ENCODE measurements around the gene RABL3. TPM values are rescaled to one million over a fixed set of nuclear protein-coding genes. Genes with fewer than 3 reads are reported as not detected.
"Not testable (repeated sequence)": the region's sequence is repeated elsewhere in the genome, so short reads cannot be mapped to it uniquely, and the experiment has no call there.

The RABL3 gene
- total and polyA plus RNA-seq, 2 of the 13 experiments (the other 11 are each of a cell fraction or from before 2014, with no cell fraction given): 4.8 to 31.9 TPM

GRCh38 chr3:120638820-120639219 lies 103.5 kb downstream of the RABL3 start:
- CTCF ChIA-PET (ENCODE audit: low intra/inter-chr PET ratio, low total read pairs); DNase-seq (ENCODE audit: low spot score): not testable (repeated sequence)
- H3K36me3 ChIP-seq (replicated peaks in 1 of 2; ENCODE audit: control insufficient read depth in 1 of 2, insufficient read depth in 2 of 2, low read length in 2 of 2): peaks cover 28 to 59% of the 10 kb centered on the region in 2 experiments

DNA sequence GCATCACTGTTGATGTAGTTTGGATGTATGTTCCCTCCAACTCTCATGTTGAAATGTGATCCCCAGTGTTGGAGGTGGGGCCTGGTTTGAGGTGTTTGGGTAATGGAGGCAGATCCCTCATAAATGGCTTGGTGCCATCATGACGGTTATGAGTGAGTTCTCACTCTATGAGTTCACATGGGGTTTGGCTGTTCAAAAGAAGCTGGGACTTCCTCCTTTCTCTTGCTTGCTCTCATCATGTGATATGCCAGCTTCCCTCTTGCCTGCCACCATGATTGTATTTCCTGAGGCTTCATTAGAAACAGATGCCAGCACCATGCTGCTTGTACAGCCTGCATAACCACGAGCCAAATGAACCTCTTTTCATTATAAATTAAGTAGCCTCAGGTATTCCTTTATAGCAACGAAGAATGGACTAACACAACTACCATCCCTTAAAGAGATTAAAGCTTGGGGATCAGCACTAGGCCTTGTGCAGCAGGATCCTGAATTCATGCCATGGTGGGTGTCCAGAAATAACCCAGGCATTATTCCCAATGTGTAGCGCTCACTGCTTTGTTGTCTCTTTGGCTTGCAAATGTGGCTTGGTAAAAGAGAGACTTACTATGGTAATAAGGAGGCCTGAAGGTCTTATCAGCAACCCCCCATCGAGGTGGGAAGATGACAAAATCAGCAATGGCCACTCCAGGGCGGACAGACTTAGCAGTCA lies 104.3 kb downstream of the RABL3 start:
- Histone ChIP-seq H3K27ac (ENCODE audit: extremely low read length, insufficient read depth, low read length) (no peak overlapping the region), H3K9me3 (ENCODE audit: low read length) (no peaks in the 10 kb centered on the region)
- BruUV-seq (replicated peaks): no TSS peak

More at GRCh38 chr3:120638820-120639219, 103.5 kb downstream of the RABL3 start:
- H3K27ac ChIP-seq (ENCODE audit: extremely low read length, insufficient read depth, low read length); H3K4me3 ChIP-seq (replicated peaks in 1 of 3; ENCODE audit: insufficient read depth in 1 of 3, low read depth in 2 of 3, low read length in 3 of 3); H3K4me2 ChIP-seq (ENCODE audit: low read depth, low read length); POLR2A ChIA-PET; H3K9ac ChIP-seq (ENCODE audit: insufficient read depth, low read depth, low read length); H4K20me1 ChIP-seq (ENCODE audit: insufficient read depth, low read length); H2AFZ ChIP-seq (ENCODE audit: low read length); ATAC-seq; BruUV-seq (replicated peaks); H3K79me2 ChIP-seq (ENCODE audit: insufficient read depth, low read length); H3K9me3 ChIP-seq (ENCODE audit: low read length); H3K27me3 ChIP-seq (ENCODE audit: control insufficient read depth in 1 of 2, insufficient read depth in 2 of 2, low read length in 2 of 2); in situ Hi-C loops (cut with HindIII; ENCODE audit: extremely low pct_ligation_motif_present, low pct_unique_long_range_greater_than_20kb); FAIRE-seq; H3K4me1 ChIP-seq (ENCODE audit: insufficient read depth, low read length): not testable (repeated sequence)
- TF ChIP-seq ZNF430 (CRISPR knock-in tag; IDR thresholded peaks at IDR 0.05): peak; percentile 70; the same call in 1 of the 2 replicates
- intact Hi-C loops (cut with micrococcal nuclease; ENCODE audit: unreplicated experiment): loop anchor here (5.0 kb wide), 1 partner anchor 103 kb away; the partner anchor contains the start of genes GTF2E1 and RABL3
- 97% methylated on average over 4 of the region's 4 CpGs for WGBS (ENCODE audit: low lambda C conversion rate)

More for the DNA sequence above, 104.3 kb downstream of the RABL3 start:
- H2AFZ ChIP-seq (ENCODE audit: low read length): no peak overlapping the region
- no peak overlapping the region for H3K9ac ChIP-seq (ENCODE audit: insufficient read depth, low read depth, low read length)
- in situ Hi-C loops (cut with HindIII; ENCODE audit: extremely low pct_ligation_motif_present, low pct_unique_long_range_greater_than_20kb) (no loop called here), intact Hi-C loops (cut with micrococcal nuclease; ENCODE audit: unreplicated experiment) (loop anchor here (5.0 kb wide), 1 partner anchor 104 kb away; the partner anchor contains the start of genes GTF2E1 and RABL3)
- H4K20me1 ChIP-seq (ENCODE audit: insufficient read depth, low read length): no peaks in the 10 kb centered on the region
- DNase-seq (ENCODE audit: low spot score) (no peak), FAIRE-seq (no peak), ATAC-seq (no peak)
- no peaks in the 10 kb centered on the region for H3K27me3 ChIP-seq (ENCODE audit: control insufficient read depth in 1 of 2, insufficient read depth in 2 of 2, low read length in 2 of 2)
- POLR2A ChIA-PET: no interaction called here
- no peak overlapping the region for H3K4me3 ChIP-seq (replicated peaks in 1 of 3; ENCODE audit: insufficient read depth in 1 of 3, low read depth in 2 of 3, low read length in 3 of 3)
- no peak overlapping the region for H3K4me2 ChIP-seq (ENCODE audit: low read depth, low read length)
- H3K4me1 ChIP-seq (ENCODE audit: insufficient read depth, low read length): no peaks in the 10 kb centered on the region
- peaks cover 30 to 61% of the 10 kb centered on the region in 2 experiments for H3K36me3 ChIP-seq (replicated peaks in 1 of 2; ENCODE audit: control insufficient read depth in 1 of 2, insufficient read depth in 2 of 2, low read length in 2 of 2)
- whole genome bisulfite sequencing (ENCODE audit: low lambda C conversion rate): 97% methylated on average over 6 of the region's 6 CpGs
- CTCF ChIA-PET (ENCODE audit: low intra/inter-chr PET ratio, low total read pairs): no interaction called here
- no peak for TF ChIP-seq NCOA2 (CRISPR knock-in tag; IDR thresholded peaks at IDR 0.05)
- peak; percentile 23; the same call in 1 of the 2 replicates for TF ChIP-seq POLR2G (IDR thresholded peaks at IDR 0.05; ENCODE audit: low read depth, low read length)
- peak; percentile 64 for TF ChIP-seq RBM22 (optimal IDR thresholded peaks at IDR 0.05; ENCODE audit: low read length)
- no peaks in the 10 kb centered on the region for H3K79me2 ChIP-seq (ENCODE audit: insufficient read depth, low read length)

Data from HepG2 (cell line).